ENCODE data around the gene LPAR2.

Gene LPAR2

GRCh38 chr19:19606021-19606420 lies 22.0 kb downstream of the LPAR2 start:
- TF ChIP-seq, protein P1, sequence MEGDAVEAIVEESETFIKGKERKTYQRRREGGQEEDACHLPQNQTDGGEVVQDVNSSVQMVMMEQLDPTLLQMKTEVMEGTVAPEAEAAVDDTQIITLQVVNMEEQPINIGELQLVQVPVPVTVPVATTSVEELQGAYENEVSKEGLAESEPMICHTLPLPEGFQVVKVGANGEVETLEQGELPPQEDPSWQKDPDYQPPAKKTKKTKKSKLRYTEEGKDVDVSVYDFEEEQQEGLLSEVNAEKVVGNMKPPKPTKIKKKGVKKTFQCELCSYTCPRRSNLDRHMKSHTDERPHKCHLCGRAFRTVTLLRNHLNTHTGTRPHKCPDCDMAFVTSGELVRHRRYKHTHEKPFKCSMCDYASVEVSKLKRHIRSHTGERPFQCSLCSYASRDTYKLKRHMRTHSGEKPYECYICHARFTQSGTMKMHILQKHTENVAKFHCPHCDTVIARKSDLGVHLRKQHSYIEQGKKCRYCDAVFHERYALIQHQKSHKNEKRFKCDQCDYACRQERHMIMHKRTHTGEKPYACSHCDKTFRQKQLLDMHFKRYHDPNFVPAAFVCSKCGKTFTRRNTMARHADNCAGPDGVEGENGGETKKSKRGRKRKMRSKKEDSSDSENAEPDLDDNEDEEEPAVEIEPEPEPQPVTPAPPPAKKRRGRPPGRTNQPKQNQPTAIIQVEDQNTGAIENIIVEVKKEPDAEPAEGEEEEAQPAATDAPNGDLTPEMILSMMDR (IDR thresholded peaks at IDR 0.05; ENCODE audit: borderline replicate concordance, insufficient read depth, low read depth, low read length) = no peak
- no peak overlapping the region for H3K4me3 ChIP-seq (ENCODE audit: low read depth, low read length)

- TF ChIP-seq, protein P1 (IDR thresholded peaks at IDR 0.05; ENCODE audit: borderline replicate concordance, insufficient read depth, low read depth, low read length) = no peak
- no peak overlapping the region for H3K4me3 ChIP-seq (ENCODE audit: low read depth, low read length)
These were observed 25.2 kb downstream of the LPAR2 start for GRCh38 chr19:19602713-19603324.

DNA sequence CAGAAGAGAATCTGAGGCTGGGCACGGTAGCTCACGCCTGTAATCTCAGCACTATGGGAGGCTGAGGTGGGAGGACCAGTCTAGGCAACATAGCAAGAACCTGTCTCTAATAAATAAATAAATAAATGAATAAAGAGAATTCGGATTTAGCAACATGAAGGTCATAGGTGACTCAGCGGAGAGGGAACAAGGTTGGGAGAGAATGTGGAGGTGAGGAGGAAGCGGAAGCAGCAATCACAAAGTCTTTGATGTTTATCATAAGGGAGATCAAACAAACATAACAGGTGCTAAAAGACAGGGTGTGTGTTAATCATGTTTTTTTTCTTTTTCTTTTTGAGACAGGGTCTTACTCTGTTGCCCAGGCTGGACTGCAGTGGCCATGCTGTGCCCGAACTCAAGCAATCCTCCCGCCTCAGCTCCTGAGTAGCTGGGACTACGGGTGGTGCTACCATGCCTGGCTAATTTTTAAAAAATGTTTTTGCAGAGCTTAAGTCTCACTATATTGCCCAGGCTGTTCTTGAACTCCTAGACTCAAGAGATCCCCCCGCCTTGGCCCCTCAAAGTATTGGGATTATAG lies 25.8 kb downstream of the LPAR2 start:
- H3K4me3 ChIP-seq (ENCODE audit: low read depth, low read length) = no peak overlapping the region
- TF ChIP-seq, protein P1 (IDR thresholded peaks at IDR 0.05; ENCODE audit: borderline replicate concordance, insufficient read depth, low read depth, low read length) = no peak

DNA sequence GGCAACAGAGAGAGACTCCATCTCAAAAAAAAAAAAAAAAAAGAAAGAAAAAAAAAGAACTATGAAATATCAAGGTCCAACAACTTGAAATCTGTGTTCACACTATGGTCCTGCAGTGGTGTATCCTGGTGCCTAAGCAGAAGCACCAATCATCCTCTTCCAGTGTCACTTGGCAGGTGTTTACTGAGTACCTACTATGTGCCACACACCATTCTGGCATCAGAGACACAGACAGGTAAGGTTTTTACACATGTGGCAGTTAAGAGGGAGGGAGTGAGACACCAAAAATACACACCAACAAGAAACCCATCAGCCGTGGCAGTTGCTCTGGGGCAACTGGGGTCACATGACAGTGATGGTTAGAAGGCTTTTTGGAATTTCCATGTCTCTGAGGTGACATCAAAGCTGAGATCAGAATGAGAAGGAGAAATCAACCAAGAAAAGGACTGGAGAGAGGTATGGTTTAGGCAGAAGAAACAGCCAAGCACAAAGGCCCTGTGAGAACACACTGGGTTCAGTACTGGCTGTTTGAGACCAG lies 27.2 kb downstream of the LPAR2 start:
- TF ChIP-seq, protein P1 (IDR thresholded peaks at IDR 0.05; ENCODE audit: borderline replicate concordance, insufficient read depth, low read depth, low read length) = no peak

DNA sequence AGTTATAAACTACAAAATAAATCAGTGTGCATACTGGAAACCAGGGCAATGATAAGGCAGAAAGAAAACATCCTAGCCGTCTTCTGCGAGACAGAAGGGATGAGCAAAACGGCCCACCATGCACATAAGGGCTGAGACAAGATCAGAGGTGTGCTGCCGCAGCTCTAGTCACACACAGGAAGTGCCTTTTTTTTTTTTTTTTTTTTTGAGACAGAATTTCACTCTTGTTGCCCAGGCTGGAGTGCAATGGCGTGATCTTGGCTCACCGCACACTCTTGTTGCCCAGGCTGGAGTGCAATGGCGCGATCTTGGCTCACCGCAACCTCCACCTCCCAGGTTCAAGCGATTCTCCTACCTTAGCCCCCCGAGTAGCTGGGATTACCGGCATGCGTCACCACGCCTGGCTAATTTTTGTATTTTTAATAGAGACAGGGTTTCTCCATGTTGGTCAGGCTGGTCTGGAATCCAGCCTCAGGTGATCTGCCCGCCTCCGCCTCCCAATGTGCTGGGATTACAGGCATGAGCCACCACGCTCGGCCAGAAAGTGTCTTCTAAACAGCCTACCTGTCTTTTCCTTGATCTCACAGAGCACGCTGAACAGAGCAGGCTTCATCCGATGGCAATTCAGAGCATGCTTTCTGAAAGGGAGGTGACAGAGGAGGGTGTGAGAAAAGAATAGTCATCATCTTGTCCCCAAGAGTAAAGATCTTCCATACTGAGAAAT lies 29.1 kb downstream of the LPAR2 start:
- H3K4me3 ChIP-seq (ENCODE audit: low read depth, low read length) = peak overlapping the region; percentile 10

More for the DNA sequence above, 27.2 kb downstream of the LPAR2 start:
- no peak overlapping the region for H3K4me3 ChIP-seq (ENCODE audit: low read depth, low read length)

GRCh38 chr19:19597809-19598306 lies 30.2 kb downstream of the LPAR2 start:
- H3K4me3 ChIP-seq (ENCODE audit: low read depth, low read length) = no peak overlapping the region

GRCh38 chr19:19595171-19595701 lies 32.8 kb downstream of the LPAR2 start:
- no peak overlapping the region for H3K4me3 ChIP-seq (ENCODE audit: low read depth, low read length)
- TF ChIP-seq, protein P1 (IDR thresholded peaks at IDR 0.05; ENCODE audit: borderline replicate concordance, insufficient read depth, low read depth, low read length) = no peak

More at GRCh38 chr19:19597809-19598306, 30.2 kb downstream of the LPAR2 start:
- TF ChIP-seq, protein P1 (IDR thresholded peaks at IDR 0.05; ENCODE audit: borderline replicate concordance, insufficient read depth, low read depth, low read length) = no peak

Data from GM12875 (cell line).